D721Med (cell line): ENCODE data around the gene PLEKHG2.

ENCODE experiments used
- DNase-seq: peaks from one replicate; pipeline ENCODE4 v3.0.0; 2011; ENCODE audit warnings: low spot score; ENCODE audit not compliant: insufficient read length
- FAIRE-seq: peaks from 2 replicates; lab custom pipeline; 2011; peaks lifted over from hg19 to GRCh38; lab: Jason Lieb, UNC
- TF ChIP-seq, protein P1 (sequence below): IDR thresholded peaks from 2 replicates; pipeline ENCODE4 v1.5.1; 2012; ENCODE audit warnings: mild to moderate bottlenecking, control low read depth; ENCODE audit not compliant: insufficient read depth; ENCODE audit errors: missing control alignments

Gene PLEKHG2

DNA sequence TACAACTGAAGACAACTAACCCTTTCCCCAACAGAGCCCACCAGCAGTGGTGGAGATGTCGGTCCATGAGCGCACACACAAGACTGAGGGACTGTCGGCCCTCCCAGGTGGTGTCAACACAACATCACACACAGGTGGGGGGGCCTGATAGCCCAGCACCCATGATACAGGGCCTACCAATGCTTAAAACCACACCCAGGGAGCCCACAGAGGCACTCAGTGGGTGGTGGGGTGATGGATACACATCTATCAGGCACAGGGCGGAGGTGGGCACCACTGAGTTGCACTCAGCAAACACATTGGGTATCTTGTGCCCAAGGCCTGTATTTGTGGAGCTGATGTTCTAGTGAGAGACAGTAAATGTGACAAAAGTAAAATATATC lies 12.8 kb upstream of the PLEKHG2 start:
- TF ChIP-seq, protein P1, sequence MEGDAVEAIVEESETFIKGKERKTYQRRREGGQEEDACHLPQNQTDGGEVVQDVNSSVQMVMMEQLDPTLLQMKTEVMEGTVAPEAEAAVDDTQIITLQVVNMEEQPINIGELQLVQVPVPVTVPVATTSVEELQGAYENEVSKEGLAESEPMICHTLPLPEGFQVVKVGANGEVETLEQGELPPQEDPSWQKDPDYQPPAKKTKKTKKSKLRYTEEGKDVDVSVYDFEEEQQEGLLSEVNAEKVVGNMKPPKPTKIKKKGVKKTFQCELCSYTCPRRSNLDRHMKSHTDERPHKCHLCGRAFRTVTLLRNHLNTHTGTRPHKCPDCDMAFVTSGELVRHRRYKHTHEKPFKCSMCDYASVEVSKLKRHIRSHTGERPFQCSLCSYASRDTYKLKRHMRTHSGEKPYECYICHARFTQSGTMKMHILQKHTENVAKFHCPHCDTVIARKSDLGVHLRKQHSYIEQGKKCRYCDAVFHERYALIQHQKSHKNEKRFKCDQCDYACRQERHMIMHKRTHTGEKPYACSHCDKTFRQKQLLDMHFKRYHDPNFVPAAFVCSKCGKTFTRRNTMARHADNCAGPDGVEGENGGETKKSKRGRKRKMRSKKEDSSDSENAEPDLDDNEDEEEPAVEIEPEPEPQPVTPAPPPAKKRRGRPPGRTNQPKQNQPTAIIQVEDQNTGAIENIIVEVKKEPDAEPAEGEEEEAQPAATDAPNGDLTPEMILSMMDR = no peak
- FAIRE-seq (no peak), DNase-seq (no peak)

DNA sequence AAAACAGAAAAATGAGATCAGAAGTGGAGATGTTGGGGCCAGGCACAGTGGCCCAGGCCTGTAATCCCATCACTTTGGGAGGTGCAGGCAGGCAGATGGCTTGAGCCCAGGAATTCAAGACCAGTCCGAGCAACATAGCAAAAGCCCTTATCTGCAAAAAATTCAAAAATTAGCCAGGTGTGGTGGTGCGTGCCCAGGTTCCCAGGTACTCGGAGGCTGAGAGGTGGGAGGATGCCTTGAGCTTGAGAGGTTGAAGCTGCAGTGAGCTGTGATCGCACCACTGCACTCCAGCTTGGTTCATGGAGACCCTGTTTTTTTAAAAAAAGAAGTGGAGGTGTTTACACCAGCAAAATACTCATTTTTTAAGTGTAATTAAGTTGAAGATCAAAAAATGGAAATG lies 12.4 kb upstream of the PLEKHG2 start:
- TF ChIP-seq, protein P1 = no peak
- DNase-seq (no peak), FAIRE-seq (no peak)

DNA sequence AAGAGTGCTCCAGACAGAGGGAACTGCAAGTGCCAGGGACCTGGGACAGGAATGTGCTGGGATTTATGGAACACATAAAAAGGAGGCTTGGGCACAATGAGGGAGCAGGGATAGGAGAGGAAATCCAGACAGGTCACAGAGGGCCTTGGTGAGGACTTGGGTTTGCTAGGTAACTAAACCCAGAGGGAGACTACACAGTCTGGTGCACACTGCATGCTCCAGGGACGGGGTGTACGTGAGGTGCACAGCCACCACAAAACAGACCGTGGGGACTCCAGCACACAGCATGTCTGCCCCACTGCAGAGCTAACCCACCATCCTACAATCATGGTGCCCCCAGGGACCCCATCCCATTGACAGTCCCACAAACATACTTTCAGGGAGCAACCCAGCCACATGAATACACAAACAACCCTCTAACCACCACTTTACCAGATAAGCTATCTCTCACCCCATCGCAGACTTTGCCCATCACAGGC lies 11.4 kb upstream of the PLEKHG2 start:
- FAIRE-seq = no peak
- DNase-seq = no peak
- TF ChIP-seq, protein P1 = no peak

DNA sequence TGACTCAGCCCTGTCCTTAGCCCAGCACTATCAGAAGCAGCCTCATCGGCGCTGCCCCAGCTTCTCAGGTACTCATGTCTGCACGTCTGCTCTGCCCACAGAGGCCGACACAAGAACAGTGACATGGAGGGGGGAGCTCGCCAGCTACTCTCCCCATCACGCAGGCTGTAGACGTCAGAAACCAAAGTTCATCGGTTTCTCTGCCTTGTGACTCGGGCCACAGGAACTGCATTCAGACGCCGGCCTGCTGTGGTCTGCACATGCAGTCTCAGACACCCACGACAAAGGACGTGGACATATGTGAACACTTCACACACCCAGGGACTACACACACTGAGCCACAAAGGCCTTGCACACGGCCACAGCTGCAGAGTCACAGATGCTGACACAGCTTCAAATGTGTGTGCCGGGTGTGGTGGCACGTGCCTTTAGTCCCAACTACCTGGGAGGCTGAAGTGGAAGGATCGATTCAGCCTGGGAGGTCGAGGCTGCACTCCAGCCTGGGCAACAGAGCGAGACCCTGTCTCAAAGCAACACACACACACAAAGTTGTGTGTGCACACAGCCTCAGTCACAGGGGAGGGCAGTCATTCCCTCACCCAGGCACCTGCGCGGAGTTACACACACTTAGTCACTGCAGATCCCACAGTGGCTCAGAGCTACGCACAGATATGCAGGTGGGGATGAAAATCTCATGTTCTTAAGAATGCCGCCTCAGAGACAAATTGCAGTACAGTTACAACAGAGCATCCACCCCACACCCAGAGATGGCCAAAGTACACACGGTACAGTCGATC lies 10.7 kb upstream of the PLEKHG2 start:
- FAIRE-seq = no peak
- DNase-seq = no peak
- TF ChIP-seq, protein P1 = no peak

DNA sequence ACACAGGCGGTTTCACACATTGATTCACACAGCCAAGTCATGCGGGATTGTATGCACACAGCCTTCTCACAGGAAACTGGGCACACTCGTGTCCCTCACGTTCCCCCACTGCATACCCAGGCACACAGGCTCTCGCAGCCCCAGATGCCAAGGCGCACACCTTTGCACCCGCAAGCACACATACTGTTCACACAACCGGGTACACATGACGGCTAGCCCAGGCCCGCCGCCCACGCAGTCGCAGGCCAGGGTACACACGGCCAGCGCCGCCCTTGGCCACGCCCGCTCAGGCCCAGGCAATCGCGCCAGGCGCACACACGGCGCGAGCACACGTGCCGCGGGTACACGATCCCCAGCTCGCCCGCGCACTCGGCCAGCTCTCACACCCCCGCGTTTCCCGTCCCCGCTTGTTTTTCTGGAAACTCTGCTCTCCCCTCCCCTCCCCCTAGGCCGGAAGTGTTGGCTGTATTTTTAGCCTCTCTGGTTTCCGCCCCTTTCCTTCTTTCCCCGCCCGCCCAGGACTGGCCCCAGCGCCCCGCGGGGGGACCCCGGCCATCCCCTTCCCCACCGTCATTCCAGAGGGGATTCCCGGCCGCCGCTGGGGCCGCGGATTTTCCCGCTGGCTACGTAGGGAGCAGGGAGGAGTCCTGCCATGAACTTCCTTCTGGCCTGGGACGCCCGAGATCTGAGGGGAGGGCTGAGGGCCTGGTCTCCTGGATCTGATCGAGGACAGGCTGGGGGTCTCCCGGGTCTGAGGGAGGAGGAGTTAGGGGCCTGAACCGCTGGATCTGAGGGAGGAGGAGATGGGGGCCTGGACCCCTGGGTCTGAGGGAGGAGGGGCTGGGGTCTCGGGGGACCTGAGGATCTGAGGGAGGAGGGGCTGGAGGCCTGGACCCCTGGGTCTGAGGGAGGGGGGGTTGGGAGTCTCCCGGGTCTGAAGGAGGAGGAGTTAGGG lies 9.8 kb upstream of the PLEKHG2 start:
- TF ChIP-seq, protein P1 = no peak
- FAIRE-seq (no peak), DNase-seq (no peak)

DNA sequence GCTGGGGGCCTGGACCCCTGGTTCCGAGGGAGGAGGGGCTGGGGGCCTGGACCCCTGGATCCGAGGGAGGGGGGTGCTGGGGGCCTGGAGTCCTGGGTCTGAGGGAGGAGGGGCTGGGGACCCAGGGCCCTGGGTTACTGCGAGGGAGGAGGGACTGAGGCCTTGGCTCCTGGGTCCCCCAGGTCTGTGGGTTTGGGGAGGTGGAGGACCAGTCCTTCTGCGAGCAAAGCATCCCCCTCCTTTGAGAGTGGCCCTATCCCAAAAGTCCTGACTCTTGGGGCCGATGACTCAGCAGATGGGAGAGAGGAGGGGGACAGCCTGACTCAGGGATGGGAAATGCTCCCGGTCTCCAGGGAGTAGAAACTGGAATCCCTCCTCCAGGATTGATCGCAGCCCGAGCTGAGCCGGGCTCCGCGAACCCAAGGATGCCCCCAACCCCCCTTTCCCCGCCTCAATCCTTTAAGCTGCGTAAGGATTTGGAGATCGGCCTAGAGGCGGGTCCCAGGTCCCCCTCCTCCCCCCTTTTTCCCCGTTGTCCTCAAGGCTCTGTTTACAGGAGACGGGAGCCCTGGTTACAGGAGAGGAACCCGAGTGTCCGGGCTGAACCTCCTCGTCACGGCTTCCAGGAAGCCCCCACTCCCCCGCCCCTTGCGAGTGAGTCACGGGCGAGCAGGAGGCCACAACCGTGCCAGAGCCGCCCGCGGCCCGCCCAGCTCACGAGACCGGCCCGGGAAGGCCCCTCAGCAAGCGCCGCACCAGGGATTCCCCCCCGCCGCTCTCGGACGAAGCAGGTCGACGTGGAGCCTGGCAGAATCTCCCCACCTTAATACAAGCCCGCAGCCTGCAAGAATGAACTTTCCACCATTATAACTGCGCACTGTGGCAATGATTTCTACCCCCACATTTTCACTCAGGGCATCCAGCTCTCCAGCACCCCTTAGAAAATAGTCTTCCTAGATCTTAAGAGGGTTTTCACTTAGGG lies 8.8 kb upstream of the PLEKHG2 start:
- FAIRE-seq = no peak
- DNase-seq = peak; percentile 87
- TF ChIP-seq, protein P1 = no peak
